Ovary (tissue), 9 donors: ENCODE results near the gene MARS1. TPM values are rescaled to one million over a fixed set of nuclear protein-coding genes. Genes with fewer than 3 reads are reported as not detected.
"Not testable (repeated sequence)": the region's sequence is repeated elsewhere in the genome, so short reads cannot be mapped to it uniquely, and the experiment has no call there.

Source experiments
- DNase-seq, 5 donors: peaks; one replicate each; pipeline ENCODE4 v3.0.0-alpha.2; 2019 to 2020
- H3K27ac ChIP-seq, 2 donors: fragments of 200-600 bp; one replicate each; pipeline versions ENCODE4 v1.5.1 to v1.8.0; 2019 to 2022
- H3K27me3 ChIP-seq: fragments of 200-600 bp; one replicate; pipeline ENCODE4 v1.8.0; 2022
- H3K36me3 ChIP-seq: fragments of 200-600 bp; sonication (generic); one replicate; pipeline ENCODE4 v1.5.1; 2019
- H3K4me1 ChIP-seq: one replicate; pipeline ENCODE4 v1.8.1; 2013; ENCODE audit warnings: mild to moderate bottlenecking, moderate library complexity; ENCODE audit not compliant: insufficient read depth
- H3K4me3 ChIP-seq: fragments of 200-600 bp; sonication (generic); one replicate; pipeline ENCODE4 v1.5.1; 2017
- H3K9me3 ChIP-seq, 2 donors: fragments of 200-600 bp in 1 of 2; sonication (generic) in 1 of 2; one replicate each; pipeline versions ENCODE4 v1.5.1 to v1.8.1; 2013 to 2019; ENCODE audit warnings: mild to moderate bottlenecking in 1 of 2, moderate library complexity in 1 of 2
- EP300 ChIP-seq: sonication (generic); formaldehyde crosslinking; IDR thresholded peaks from one replicate; pipeline ENCODE4 v1.6.1; 2017; ENCODE audit warnings: antibody characterized with exemption
- POLR2A ChIP-seq: fragments of 450-650 bp; IDR thresholded peaks from one replicate; pipeline ENCODE4 v1.6.1; 2017; ENCODE audit warnings: antibody characterized with exemption, mild to moderate bottlenecking, moderate library complexity
- WGBS, 3 donors: extraction: QIAGEN DNeasy Blood & Tissue Kit in 1 of 3; methylation state at CpG; one replicate each; pipeline versions ENCODE4 v1.1.5 to v1.1.7; 2013 to 2017; 5-methylcytosine and 5-hydroxymethylcytosine counted together
- intact Hi-C, 4 donors: fragments of 100-400 bp; cut with DNase I; formaldehyde crosslinking; loops; one replicate each; pipeline versions ENCODE4 v1.11.0 to v1.15.1; 2022 to 2023
- polyA plus RNA-seq, 2 donors: library from polyadenylated mRNA; stranded (reverse); fragments of 200-250 nt in 1 of 2; fragments of 350-450 nt in 1 of 2; fragmentation: Illumina TruSeq in 1 of 2; extraction: RNeasy Lipid Tissue Mini Kit (QIAGEN cat#74804) in 1 of 2; gene quantifications; one replicate each; pipeline ENCODE4 v1.2.3, GENCODE V29; 2013 to 2014
- total RNA-seq, 7 donors: library from RNA; depleted of rRNA in 2 of 7; stranded (reverse); fragments of >200 nt in 2 of 7; fragmentation: NEBNext Ultra II Directional in 3 of 7; extraction: Animal tissue kit (Norgen Biotek cat#: 25700) in 3 of 7; gene quantifications; one replicate each; pipeline versions ENCODE4 v1.1.0 to v1.2.4, GENCODE V29; 2016 to 2023
- TF ChIP-seq, protein P1 (sequence below), 3 donors: fragments of 450-650 bp in 2 of 3; fragments of 200-600 bp in 1 of 3; IDR thresholded peaks; one replicate each; pipeline versions ENCODE4 v1.5.1 to v1.8.0; 2016 to 2022; ENCODE audit warnings: antibody characterized with exemption in 3 of 3, mild to moderate bottlenecking in 1 of 3
- donor health status: DM: no; HTN: no; CAD: no; lungs with moderate emphysema.
- donor health status: DM: no; HTN: no; CAD: no.
- donor health status: Bipolar disorder and iron deficiency.
- donor health status: DM: yes; HTN: yes; CAD: no.
- donor health status: DM: no; HTN: no; CAD: no.
- donor health status: DM: yes; HTN: yes; CAD: no.

MARS1 gene
- total and polyA plus RNA-seq, 9 donors, result 21.1 to 479 (median 66.4) TPM

DNA sequence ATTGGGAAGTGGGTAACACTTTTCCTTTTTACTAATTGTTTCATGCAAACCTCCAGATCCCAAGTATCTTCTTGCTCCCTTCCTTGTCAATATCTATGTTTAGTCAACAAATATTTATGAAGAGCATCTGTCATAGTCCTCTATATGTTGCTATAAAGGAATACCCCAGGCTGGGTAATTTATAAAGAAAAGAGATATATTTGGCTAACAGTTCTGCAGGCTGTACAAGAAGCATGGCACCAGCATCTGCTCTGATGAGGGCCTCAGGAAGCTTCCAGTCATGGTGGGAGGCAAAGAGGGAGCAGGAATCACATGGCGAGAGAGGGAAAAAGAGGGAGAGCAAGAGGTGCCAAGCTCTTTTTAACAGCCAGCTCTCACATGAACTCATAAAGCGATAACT, 66.6 kb downstream of the MARS1 start:
- Histone ChIP-seq H3K9me3 (no peaks in the 10 kb centered on the region), H3K27me3 (no peaks in the 10 kb centered on the region), H3K27ac (no peak overlapping the region), H3K4me1 (peaks cover 3% of the 10 kb centered on the region), H3K4me3 (no peak overlapping the region), H3K36me3 (no peaks in the 10 kb centered on the region)
- TF ChIP-seq POLR2A (no peak), EP300 (no peak)
- TF ChIP-seq, protein P1, sequence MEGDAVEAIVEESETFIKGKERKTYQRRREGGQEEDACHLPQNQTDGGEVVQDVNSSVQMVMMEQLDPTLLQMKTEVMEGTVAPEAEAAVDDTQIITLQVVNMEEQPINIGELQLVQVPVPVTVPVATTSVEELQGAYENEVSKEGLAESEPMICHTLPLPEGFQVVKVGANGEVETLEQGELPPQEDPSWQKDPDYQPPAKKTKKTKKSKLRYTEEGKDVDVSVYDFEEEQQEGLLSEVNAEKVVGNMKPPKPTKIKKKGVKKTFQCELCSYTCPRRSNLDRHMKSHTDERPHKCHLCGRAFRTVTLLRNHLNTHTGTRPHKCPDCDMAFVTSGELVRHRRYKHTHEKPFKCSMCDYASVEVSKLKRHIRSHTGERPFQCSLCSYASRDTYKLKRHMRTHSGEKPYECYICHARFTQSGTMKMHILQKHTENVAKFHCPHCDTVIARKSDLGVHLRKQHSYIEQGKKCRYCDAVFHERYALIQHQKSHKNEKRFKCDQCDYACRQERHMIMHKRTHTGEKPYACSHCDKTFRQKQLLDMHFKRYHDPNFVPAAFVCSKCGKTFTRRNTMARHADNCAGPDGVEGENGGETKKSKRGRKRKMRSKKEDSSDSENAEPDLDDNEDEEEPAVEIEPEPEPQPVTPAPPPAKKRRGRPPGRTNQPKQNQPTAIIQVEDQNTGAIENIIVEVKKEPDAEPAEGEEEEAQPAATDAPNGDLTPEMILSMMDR (IDR thresholded peaks at IDR 0.05), result no peak
- no peak for DNase-seq
- intact Hi-C loops, result no loop called here
- 94 to 95% (median 95%) methylated on average over 2 of the region's 2 CpGs for WGBS, 3 donors

DNA sequence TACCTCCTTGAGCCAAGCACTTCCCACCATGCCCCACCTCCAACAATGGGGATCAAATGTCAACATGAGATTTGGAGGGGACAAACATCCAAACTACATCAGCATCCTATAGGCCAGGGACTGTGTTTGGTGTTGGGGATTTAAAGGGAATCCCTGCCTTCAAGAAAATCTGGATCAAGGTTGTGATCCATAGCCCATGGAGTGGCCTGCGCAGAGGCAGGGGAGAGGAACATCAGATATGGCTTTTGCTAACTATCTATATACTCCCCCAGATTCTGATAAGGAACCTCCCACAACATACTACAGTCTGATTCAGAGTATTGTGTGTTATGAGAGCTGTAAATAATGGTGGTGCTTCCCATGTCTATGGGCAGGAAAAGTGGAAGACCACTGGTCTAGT, 67.0 kb downstream of the MARS1 start:
- intact Hi-C loops, result no loop called here
- Histone ChIP-seq H3K27ac (no peak overlapping the region), H3K36me3 (no peaks in the 10 kb centered on the region), H3K27me3 (no peaks in the 10 kb centered on the region), H3K4me3 (no peak overlapping the region), H3K9me3 (no peaks in the 10 kb centered on the region), H3K4me1 (peaks cover 2% of the 10 kb centered on the region)
- 89 to 94% (median 89%) methylated on average over 1 of the region's 1 CpG for WGBS, 3 donors
- TF ChIP-seq EP300 (no peak), POLR2A (no peak)
- TF ChIP-seq, protein P1 (IDR thresholded peaks at IDR 0.05), result no peak
- no peak for DNase-seq

DNA sequence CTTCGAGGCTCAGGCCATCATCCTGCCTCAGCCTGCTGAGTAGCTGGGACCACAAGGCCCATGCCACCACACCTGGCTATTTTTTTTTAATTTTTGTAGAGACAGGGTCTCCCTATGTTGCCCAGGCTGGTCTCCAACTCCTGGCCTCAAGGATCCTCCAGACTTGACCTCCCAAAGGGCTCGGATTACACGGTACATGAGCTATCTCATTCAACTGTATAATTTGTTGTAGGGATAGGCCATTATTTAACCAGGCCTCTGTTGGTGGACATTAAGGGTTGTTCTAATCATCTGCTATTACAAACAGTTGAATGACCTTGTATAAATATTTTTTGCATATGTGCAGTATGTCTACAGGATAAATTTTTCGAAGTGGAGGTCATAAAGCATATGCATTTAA, 71.0 kb downstream of the MARS1 start:
- WGBS, 3 donors, result 75 to 86% (median 80%) methylated on average over 4 of the region's 4 CpGs
- no peaks in the 10 kb centered on the region for H3K4me1 ChIP-seq
- no peaks in the 10 kb centered on the region for H3K9me3 ChIP-seq
- no peaks in the 10 kb centered on the region for H3K27me3 ChIP-seq
- H3K36me3 ChIP-seq, result no peaks in the 10 kb centered on the region
- H3K4me3 ChIP-seq, result no peak overlapping the region
- no peak for DNase-seq
- intact Hi-C loops, result no loop called here
- TF ChIP-seq, protein P1 (IDR thresholded peaks at IDR 0.05), result no peak
- TF ChIP-seq EP300, result no peak
- TF ChIP-seq POLR2A, result no peak
- H3K27ac ChIP-seq, result no peak overlapping the region

DNA sequence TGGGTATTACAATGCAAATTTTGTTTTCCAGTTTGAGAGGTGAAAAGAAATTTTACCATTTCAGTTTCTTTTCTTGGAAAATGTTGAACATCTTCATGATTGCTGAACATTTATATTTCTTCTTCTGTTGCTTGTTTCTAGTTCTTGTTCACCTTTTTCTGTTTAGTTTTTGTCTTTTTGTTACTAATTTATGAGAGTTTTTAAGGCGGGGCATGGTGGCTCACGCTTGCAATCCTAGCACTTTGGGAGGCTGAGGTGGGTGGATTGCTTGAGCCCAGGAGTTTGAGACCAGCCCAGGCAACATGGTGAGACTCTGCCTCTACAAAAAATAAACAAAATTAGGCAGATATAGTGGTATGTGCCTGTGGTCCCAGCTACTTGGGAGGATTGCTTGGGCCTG, 72.6 kb downstream of the MARS1 start:
- H3K4me1 ChIP-seq, result no peaks in the 10 kb centered on the region
- H3K27ac ChIP-seq, result no peak overlapping the region
- intact Hi-C loops, result no loop called here
- H3K36me3 ChIP-seq, result no peaks in the 10 kb centered on the region
- TF ChIP-seq, protein P1 (IDR thresholded peaks at IDR 0.05), result no peak
- TF ChIP-seq EP300, result no peak
- TF ChIP-seq POLR2A, result no peak
- no peak for DNase-seq
- 88 to 91% (median 89%) methylated on average over 2 of the region's 2 CpGs for WGBS, 3 donors
- H3K9me3 ChIP-seq, result no peaks in the 10 kb centered on the region
- H3K27me3 ChIP-seq, result no peaks in the 10 kb centered on the region
- no peak overlapping the region for H3K4me3 ChIP-seq

DNA sequence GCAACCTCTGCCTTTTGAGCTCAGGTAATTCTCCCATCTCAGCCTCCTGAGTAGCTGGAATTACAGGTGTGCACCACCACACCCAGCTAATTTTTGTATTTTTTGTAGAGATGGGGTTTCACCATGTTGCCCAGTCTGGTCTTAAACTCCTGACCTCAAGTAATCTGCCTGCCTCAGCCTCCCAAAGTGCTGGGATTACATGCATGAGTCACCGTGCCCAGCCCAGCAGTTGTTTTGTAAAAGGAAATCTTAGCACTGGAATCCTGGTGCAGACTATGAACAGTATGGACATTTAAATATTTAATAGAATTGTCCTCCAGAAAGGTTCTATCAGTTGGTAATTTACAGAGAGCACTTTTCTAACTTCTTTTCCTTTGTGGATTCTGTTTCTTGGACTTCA, 73.2 kb downstream of the MARS1 start:
- H3K27me3 ChIP-seq, H3K27ac ChIP-seq, H3K9me3 ChIP-seq, DNase-seq, H3K36me3 ChIP-seq, H3K4me1 ChIP-seq, H3K4me3 ChIP-seq, intact Hi-C loops: not testable (repeated sequence)
- 41 to 83% (median 54%) methylated on average over 1 of the region's 1 CpG for WGBS, 3 donors
